ENCODE results near the gene KRT7.
"Not testable (repeated sequence)": the region's sequence is repeated elsewhere in the genome, so short reads cannot be mapped to it uniquely, and the experiment has no call there.

KRT7 gene

DNA sequence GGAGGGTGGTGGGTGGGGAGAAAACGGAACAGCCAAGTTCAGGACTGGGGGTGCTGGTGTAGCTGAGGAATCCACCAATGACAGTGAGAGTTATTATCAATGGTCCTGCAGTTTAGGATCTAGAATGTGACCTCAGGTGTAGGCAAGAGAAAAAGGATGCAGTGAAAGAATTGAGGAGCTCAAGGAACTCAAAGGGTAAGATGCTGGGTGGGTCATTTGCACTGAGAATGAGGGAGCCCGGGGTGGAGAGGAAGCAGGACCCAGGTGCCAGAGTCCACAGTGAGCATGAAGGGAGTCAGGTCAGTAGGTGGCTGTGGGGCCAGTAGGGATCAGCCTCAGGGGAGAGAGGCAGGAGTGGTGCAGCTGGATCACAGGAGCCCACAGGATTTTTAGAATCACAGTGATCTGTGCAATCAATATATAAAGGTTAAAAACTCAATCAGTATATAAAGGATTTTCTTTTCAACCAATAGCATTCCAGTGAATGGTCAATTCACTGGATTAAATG lies 3.2 kb upstream of the KRT7 start:
- no peak for DNase-seq (ENCODE audit: low read depth in 2 of 2)

- DNase-seq (ENCODE audit: low read depth in 2 of 2) = no peak
Measured at GRCh38 chr12:52230364-52231281, 2.4 kb upstream of the KRT7 start.

GRCh38 chr12:52231305-52232202 lies 1.5 kb upstream of the KRT7 start:
- no peak for DNase-seq (ENCODE audit: low read depth in 2 of 2)

- DNase-seq (ENCODE audit: low read depth in 2 of 2) = no peak
Measured at GRCh38 chr12:52232203-52232673, 805 bp upstream of the KRT7 start.

DNA sequence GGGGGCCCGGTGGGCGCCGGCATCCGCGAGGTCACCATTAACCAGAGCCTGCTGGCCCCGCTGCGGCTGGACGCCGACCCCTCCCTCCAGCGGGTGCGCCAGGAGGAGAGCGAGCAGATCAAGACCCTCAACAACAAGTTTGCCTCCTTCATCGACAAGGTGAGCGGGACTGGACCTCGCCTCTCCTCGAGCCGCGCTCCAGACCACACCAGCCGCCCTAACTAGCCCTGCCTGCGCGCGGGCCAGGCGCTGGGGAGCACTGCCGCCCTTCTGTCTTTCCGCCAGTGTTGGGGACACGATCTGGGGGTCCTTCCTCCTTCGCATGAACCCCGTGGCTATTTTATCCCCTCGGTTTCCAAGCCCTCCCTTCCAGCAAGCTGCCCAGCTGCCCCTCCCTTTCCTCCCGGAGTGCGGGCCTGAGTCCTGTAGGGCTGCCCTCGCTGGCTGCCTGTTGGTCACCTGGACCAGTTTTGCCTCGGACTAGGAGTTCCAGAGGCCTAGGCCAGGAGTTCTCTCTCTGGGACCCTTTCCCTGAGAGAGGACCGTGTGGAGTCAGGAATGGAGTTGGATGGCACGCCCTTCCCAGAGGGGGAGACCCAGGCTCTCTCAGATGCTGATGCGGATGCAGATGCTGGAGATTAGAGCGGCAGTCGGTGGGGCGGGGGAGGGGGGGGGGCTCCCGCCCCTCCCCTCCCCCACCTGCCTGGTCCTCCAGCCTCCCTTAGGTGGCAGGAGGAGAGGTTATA lies 592 bp downstream of the KRT7 start:
- no peak for DNase-seq (ENCODE audit: low read depth in 2 of 2)

- no peak for DNase-seq (ENCODE audit: low read depth in 2 of 2)
Measured at GRCh38 chr12:52234223-52234810, 1.3 kb downstream of the KRT7 start.

GRCh38 chr12:52235001-52235764 lies 2.1 kb downstream of the KRT7 start:
- DNase-seq (ENCODE audit: low read depth in 2 of 2) = no peak

DNA sequence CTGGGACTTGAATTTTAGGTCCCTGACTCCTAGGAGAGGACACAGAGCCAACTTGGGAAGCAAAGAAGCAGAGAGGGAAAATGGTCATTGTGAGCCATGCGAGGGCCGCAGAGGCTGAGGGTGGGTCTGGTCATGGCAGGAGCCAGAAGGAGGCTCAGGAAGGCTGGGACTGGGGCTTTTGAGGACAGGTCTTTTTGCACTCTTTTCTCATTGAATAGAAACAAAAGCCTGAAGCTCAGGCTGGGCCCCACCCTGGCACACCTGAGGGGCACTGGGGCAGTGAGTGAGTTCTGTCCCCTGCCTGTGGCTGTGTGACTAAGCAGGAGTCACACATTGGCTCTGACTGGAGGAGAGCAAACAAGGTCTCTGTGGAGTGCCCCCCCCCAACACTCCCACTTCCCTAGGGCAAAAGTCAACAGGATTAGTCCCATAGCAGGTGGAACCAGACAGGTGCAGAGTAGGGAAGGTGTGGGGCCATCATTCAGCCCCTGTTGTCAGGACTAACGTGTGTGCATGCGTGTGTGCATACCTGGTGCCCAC lies 2.8 kb downstream of the KRT7 start:
- DNase-seq (ENCODE audit: low read depth in 2 of 2) = no peak

DNA sequence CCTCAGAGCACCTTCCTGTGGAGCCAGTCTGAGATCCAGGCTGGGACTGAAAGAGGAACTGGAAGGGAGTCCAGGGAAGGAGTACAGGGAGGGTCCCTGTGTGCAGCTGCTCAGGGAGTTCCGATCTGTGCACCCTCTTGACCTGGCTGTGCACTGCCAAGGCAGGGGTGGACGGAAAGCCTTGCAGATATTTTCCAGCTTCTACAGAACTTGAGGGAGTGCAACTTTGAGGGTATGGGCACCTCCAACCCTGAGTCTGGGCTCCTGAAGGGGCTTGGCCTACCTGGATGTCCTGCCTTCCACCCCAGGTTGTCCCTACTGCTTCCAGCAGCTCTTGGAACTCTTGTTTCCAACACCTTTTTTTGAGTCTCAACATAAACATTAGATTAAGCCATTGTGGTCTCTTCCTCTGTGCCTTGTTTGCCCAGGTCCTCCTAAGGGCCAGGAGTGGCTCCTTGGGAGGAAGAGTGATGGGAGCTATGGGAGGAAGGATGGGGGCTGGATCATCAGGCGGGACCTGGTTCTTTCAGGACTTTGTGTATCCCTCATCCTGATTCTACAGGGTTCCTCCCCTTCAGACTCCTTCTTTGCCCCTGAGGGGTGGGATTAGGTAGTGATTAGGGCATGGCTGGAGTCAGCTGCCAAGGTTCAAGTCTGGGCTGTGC lies 3.5 kb downstream of the KRT7 start:
- DNase-seq (ENCODE audit: low read depth in 2 of 2) = no peak

- no peak for DNase-seq (ENCODE audit: low read depth in 2 of 2)
Measured at GRCh38 chr12:52238207-52238840, 5.3 kb downstream of the KRT7 start.

DNA sequence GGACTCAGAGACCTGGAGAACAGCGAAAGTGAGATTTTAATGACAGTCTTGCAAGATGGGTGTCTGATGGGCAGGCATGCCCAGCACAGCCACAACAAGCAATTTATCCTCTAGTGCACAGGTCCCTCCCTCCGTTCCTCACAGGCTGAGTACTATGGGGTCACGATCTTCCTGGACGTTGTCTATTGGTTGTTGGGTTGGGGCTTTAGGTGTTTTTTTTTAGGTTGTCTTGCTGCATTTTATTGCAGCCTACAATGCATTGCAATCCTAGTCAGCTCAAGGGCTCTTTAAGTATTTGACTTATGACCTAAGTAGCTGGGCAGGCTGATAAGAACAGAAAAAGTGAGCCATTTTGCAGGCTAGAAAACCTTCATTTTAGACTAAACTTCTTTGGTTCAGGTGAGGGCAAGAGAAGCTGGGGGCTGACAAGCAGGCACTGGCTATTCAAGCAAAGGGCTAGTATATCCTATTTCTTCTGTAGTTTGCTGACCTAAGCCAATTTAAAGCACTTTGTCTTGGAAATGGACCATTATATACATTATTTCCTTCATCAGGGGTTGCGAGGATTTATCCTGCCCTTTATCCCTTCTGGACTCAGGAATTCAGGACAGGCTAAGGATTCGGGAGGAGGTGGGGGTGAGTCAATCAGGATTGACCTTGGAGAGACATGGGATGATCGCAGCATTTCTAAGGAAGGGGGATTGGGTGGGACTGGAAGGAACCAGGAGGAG lies 6.0 kb downstream of the KRT7 start:
- DNase-seq (ENCODE audit: low read depth in 2 of 2) = no peak

DNA sequence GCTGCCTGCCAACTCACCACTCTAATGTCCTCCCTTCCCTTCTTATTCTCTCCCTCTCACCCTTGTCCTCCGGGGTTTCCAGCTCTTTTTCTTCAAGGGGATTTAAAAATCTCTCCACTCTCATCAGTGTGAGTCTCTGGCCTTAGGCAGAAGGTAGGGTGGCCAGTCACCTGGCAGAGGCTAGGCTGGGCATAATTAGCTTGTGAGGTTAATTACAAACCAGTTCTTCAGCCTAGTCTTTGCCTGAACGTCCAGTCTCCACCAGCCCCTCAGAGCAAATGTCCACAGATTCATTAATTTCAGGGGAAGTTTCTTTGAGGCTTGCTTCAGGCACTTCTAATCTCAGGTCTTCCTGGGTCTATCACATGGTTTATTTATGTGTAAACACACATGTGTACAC lies 6.7 kb downstream of the KRT7 start:
- DNase-seq (ENCODE audit: low read depth in 2 of 2) = no peak

- DNase-seq (ENCODE audit: low read depth in 2 of 2) = not testable (repeated sequence)
Measured at GRCh38 chr12:52240247-52240646, 7.2 kb downstream of the KRT7 start.

DNA sequence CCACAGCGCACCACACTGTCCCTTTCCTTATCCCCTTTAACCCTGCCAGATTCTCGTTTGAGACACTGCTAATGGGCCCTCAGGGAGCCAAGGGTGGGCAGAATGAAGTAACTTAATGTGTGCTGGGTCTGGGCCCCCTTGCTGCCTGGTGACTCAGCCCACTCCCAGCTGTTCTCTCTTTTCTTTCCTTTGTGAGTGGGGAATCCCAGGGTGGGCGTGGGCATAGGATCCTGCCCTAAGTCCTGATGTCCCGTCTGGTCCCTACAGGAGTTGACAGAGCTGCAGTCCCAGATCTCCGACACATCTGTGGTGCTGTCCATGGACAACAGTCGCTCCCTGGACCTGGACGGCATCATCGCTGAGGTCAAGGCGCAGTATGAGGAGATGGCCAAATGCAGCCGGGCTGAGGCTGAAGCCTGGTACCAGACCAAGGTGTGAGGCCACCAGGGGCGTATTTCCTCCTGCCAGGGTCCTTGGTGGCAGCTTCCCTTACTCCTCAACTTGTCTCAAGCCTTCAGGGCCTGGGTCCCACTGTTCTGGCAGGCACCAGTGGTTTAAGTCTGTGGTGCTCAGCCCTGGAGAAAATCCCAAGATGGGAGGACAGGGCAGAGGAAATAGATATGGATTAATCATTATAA lies 8.3 kb downstream of the KRT7 start:
- DNase-seq (ENCODE audit: low read depth in 2 of 2) = no peak

- DNase-seq (ENCODE audit: low read depth in 2 of 2) = no peak
Measured at GRCh38 chr12:52242442-52243258, 9.6 kb downstream of the KRT7 start.

- no peak for DNase-seq (ENCODE audit: low read depth in 2 of 2)
Measured at GRCh38 chr12:52243259-52243855, 10.3 kb downstream of the KRT7 start.
